Measurements from ENCODE around the gene CAT.

The CAT gene

DNA sequence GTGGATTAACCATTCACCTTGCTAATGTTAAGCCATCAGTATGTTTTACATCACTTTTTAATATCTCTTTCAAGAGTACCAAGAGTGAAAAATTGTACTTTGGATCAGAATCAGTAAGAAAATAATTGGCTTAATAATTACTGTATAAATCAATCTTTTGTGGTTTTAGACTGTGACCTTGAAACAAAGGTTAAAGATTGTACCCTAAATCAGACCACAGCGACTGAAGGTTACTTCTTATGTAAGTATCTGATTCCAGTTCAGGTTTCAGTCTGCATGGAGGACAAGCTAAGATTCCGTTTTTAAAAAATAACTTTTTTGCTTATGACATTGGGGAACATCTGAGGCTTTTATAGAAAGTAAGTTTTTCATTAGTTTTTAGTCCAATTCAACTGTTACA lies 18.9 kb downstream of the CAT start:
- no peak for FAIRE-seq
- DNase-seq (ENCODE audit: insufficient read length, low spot score), result no peak

DNA sequence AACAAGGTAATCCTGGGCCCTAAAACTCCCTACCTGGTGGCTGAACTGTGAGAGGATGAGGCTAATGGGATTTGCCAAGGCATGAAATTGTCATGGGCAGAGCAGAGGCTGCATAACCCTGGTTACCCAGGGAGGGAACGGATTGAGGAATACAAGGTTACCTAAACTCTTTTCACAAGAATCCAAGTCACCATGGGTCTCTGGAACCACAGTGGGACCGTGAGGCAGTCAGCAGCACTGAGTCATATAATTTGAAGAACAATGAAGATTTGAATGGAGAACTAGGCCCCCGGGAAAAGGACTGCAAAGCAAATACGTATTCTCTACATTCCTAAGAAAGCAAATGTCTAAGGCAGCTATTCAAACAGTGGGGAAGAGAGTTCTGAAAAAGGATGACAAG lies 19.8 kb downstream of the CAT start:
- no peak for DNase-seq (ENCODE audit: insufficient read length, low spot score)
- no peak for FAIRE-seq

DNA sequence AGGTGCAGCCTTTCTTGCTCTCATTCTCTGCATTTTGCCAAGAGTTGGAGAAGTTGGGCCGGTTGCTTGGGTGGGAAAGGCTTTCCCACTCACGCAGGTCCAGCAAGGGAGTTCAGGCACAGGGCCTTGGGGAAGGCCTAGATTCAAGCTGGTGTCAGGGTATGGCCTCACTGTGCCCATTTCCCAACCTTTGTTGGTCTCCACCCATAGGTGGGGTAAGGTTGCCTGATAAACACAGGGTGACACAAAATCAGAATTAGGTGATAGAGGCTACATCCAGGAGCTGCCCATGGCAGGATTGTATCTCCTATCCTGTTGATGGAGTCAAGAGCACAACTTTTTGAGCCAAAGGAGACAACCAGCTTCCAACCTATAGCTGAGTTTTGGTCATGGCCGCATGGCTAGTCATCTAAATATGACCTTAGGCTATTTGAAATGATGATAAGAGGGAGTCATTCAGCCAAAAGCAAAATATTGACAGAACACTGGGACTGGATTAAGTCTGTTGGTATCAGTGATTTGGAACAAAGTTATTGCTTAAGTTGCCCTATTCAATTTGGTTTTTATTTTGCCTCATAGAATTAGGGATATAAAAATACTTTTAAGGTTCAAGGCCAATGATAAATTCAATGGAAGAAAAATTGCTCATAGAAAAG lies 20.9 kb downstream of the CAT start:
- FAIRE-seq, result no peak
- DNase-seq (ENCODE audit: insufficient read length, low spot score), result no peak

DNA sequence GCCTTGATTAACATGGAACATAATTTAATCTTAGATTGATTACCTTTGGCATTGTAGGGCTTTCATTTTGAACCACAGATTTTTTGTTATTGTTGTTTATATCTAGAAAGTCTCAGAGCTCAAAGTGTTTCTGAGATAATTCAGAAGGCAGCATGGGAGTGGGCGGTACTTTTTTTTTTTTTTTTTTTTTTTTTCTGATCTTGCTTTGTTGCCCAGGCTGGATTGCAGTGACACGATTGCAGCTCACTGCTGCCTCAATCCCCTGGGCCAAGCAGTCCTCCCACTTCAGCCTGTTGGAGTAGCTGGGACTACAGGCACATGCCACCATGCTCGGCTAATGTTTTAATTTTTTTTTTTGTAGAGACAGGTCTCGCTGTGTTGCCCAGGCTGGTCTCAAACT lies 21.5 kb downstream of the CAT start:
- DNase-seq (ENCODE audit: insufficient read length, low spot score) (no peak), FAIRE-seq (no peak)

DNA sequence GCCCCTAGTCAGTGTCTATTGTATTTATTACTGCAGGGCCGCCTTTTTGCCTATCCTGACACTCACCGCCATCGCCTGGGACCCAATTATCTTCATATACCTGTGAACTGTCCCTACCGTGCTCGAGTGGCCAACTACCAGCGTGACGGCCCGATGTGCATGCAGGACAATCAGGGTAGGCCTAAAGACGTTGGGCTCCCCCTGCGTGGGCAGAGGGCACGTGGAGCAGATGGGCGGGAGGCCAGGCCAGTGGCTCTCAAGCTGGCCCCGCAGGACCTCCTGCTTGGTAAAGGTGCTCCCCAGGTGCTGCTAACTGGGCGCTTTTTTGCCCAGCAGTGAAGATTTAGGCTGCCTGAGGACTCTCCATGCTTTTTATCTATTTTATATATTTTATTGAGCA lies 22.5 kb downstream of the CAT start:
- FAIRE-seq (no peak), DNase-seq (ENCODE audit: insufficient read length, low spot score) (no peak)

DNA sequence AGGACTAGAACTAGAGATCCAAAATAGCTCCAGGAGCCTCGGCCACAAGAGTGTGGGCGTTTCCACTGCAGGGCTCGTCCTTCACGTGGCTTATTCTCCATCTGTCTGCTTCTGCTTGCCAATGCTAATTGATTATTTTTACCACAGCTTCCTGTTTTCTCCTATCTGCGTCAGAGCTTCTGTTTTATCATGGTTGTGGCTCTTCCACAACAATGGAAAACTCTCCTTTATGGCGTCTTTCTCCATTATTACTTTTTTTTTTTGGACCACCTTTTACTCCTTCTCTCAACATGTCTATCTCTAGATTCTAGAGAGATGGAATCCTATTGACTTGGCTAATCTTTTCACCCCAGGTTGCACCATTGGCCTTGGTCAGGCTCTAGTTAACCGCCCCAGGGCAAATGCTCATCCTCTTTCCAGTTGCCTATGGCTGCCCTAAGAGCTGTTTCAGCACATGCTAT lies 25.9 kb downstream of the CAT start:
- FAIRE-seq (peak; percentile 23), DNase-seq (ENCODE audit: insufficient read length, low spot score) (no peak)

DNA sequence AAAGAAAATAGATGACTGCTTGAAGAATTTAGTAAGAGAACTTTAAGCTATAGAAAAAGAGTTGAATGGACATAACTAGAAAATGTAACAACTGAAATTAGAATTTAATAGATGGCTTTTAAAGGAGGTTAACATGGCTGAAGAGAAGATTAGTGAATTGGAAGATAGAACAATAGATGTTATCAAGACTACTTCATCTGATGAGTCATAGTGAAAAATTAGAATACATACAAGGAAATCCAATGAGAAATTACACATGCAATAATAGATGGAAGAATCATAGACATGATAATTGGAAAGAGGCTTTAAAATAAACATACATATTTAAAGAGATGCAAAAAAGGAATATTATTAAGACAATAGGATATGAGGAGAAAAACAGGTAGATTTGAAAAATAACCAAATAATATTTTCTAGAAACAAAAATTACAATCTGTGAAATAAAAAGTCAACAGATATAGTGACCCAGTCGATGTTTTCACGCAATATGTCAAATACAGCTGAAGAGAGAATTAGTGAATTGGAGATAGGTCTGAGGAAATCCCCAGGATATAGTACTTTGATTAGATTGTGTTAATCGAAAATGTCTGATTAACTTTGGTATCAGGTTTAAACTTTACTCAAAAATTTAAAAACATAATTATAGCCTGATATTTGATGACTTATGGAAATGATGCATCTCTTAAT lies 28.2 kb downstream of the CAT start:
- no peak for FAIRE-seq
- DNase-seq (ENCODE audit: insufficient read length, low spot score), result no peak

DNA sequence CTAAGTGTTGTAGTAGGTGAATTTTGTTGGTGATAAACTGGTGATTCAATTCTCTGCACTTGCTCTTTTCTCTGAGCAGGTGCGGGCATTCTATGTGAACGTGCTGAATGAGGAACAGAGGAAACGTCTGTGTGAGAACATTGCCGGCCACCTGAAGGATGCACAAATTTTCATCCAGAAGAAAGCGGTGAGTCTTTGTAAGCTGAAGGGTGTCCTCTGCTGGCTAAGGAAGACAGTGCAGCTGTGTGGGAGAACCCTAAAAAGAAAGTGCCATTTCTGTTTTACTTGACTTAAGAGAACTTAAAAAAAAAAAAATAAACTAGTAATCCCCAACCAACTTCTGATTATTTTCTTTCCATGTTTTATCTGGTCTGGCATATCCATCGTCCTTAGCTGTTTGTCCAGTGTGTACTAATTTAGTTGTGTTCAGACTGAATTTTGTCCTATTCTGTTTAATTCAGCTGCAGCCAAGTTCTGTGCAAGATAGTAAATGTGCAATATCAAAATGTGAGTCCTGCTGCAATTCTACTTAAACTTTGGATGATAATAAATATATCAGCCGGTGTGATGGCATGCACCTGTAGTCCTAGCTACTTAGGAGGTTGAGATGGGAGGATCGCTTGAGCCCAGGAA lies 29.6 kb downstream of the CAT start:
- DNase-seq (ENCODE audit: insufficient read length, low spot score), result peak; percentile 30
- peak; percentile 85 for FAIRE-seq

DNA sequence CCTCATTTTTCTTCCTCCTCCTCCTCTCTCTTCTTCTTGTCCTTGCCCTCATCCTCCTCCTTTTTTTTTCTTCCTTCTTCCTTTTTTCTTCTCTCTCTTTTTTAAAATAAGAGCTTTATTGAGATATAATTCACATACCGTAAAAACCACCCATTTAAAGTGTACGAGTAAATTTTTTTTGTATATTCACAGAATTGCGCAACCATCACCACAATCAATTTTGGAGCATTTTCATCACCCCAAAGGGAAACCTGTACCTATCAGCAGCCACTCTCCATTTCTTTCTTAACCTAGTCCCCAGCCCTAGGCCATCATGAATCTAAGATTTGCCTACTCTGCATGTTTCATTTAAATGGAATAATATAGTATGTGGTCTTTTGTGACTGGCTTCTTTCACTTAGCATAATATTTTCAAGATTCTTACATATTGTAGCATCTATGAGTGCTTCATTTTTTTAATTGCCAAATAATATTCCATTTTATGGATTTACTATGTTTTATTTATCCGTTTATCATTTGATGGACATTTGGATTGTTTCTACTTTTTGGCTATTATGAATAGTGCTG lies 35.0 kb downstream of the CAT start:
- no peak for FAIRE-seq

DNA sequence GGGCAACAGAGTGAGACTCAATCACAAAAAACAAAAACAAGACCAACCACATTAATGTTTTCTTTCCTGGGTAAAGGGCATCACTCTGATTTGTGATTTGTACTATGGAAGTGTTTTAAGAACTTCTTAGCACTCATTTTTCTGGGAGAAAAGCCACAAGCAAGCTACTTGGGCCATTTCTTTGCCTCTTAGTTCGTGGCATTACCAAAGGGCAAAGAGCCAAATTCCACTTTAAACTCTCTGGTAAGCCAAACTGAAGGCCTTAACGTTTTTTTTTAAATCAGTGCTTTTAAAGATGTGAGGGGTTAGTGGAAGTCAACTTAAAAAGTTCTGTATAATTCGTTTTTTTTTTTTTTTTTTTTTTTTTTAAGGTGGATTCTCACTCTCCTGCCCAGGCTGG lies 36.9 kb downstream of the CAT start:
- FAIRE-seq (no peak), DNase-seq (ENCODE audit: insufficient read length, low spot score) (no peak)

More for the DNA sequence above, 35.0 kb downstream of the CAT start:
- DNase-seq (ENCODE audit: insufficient read length, low spot score), result no peak

DNA sequence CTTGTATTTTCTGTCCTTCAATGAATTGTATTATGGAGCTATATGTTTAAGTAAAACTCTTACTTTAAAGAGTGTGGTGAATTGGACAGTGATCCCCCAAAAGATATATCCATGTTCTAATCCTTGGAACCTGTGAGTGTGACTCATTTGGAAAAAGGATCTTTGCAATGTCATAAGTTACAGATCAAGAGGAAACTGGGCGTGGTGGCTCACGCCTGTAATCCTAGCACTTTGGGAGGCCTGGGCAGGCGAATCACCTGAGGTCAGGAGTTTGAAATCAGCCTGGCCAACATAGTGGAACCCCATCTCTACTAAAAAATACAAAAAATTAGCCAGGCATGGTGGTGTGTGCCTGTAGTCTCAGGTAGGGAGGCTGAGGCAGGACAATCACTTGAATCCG lies 38.1 kb downstream of the CAT start:
- FAIRE-seq, result no peak
- DNase-seq (ENCODE audit: insufficient read length, low spot score), result no peak

DNA sequence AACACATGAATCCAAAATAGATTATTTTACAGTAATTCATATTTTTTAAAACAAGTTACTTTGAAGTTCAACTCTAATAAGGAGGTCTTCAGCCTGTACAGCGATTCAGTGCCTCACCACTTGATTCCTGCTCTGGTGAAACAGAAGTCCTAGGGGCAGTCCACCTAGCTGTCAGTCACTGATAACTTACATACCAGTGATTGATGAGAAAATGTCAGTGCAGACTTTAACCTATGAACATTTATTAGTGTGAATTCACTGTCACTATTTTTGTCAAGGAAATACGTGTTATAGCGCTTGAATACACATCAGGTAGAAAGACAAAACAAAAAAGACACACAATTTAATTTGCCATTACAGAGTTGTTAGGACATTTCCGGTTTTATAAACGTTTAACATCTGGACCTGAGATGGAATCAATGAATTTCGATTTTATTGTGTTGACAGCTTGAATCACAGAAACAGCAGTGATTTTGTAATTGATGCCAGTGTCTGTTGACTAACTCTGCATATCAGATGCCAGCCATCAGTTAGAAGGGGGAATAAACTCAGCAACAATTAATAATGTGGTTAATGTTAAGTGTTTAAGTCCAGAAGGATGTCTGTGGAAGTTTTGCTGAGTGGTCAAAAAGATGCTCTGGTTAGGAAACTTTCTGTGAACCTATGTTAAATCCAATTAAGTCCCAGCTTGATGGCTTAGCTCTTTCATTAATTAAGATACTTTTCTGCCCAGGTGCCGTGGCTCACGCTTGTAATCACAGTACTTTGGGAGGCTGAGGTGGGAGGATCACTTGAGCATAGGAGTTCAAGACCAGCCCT lies 40.3 kb downstream of the CAT start:
- FAIRE-seq, result no peak
- DNase-seq (ENCODE audit: insufficient read length, low spot score), result no peak

DNA sequence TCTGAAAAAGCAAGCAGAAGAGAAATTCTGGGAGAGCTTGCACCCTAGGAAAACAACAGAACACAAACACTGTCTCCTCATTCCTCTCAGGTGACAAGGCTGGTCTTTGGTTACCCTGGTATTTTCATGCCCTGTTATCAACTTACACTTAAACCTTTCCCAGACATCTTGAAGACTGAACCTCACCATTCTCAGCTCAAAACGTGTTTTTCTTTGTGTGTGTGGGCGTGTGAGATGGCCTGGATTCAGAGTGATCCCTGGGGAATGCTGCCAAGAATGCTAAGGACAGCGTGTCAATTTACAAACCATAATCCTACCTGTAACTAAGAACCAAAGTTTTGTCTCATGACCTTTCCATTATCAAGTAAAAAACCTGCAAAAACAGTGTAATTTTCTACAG lies 41.6 kb downstream of the CAT start:
- DNase-seq (ENCODE audit: insufficient read length, low spot score), result no peak
- no peak for FAIRE-seq

DNA sequence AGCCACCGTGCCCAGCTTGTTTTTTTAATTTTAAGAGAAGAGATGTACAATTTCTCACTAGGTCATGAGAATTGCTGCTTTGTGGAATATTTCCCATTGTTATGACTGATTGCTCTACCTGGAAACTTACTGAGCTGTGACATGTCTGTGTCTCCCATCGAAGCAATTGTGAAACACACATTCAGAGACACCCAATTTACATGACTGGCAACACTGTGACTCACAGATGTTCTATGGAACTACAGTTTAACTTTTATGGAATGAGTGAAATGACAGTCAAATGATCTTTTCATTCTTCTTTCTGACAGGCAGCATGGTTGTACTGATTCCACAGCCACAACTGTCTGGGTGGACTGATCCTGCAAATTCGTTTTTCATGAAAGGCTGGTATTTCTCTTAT lies 42.6 kb downstream of the CAT start:
- DNase-seq (ENCODE audit: insufficient read length, low spot score) (no peak), FAIRE-seq (no peak)

DNA sequence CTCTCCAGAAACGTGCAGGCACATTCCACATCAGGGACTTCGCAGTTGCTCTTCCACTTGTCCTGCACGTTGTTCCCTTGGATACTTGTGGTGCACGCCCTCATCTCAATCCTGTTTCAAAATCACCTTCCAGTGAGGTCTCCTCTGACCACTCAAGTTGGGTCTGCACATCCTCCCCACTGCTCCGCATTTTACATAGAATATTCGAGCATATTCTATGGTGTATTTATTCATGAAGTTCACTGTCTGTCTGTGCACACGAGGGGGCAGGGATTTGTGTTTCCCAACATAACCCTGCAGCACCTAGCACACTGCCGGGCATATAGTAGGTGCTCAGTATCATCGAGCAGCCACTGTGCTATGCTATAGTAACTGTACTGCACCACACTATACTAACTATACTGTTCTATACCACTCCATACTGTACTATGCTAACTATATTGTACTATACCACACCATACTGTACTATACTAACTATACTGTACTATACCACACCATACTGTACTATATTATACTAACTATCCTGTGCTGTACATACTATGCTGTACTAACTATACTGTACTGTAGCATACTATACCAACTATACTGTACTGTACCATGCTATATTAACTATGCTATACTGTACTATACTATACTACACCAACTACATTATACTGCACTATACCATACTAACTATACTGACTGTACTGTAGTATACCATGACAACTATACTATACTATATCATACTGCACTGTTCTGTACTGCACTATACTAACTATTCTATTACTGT lies 44.6 kb downstream of the CAT start:
- DNase-seq (ENCODE audit: insufficient read length, low spot score) (no peak), FAIRE-seq (no peak)

DNA sequence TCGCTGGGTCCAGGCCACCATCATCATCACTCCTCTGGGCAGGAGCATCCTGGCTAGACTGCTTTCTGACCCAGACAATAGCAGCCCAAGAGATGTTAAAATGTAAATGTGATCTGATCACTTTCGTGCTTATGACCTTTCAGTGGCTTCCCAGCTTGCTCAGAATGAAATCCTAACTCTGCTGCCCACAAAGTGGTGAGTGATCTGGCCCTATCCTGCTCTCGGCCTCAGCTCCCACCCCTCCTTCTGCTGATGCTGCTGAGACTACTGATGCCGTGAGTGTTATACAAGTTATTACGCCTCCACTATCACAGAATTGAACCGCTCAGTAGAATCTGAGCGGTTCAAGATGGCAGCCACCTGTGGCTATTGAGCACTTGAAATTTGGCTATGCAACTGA lies 48.7 kb downstream of the CAT start:
- FAIRE-seq, result no peak
- no peak for DNase-seq (ENCODE audit: insufficient read length, low spot score)

DNA sequence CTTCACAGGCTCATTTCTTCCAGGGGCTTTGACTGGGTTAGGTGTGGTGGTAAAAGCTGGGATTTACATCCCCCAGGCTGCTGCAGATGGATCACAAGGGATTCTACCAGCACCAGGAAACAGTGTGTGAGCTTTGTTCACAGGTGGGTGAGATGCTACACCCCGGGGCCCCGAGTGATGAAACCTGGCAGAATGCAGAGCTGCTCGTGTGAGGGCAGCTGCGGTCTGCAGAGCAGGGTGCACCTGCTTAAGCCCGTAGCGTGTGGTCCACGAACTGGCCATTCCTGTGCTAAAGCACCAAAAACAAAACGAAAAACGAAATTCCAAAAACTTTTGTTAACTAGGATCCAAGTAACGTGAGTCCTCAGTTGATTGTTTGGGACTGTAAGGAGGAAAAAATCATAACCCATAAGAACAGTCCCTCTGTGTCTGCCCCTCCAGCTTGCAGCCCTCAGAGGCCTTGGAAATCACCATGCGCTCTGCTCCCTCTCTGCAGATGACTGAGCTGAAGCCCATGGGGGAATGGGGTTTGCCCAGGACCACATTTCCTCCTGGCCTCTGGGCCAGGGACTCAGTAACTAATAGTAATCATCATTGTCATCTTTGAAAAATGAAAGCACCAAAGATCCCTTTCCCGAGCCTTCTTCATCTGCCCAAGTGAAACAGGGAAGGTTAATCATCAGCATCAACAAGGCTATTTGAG lies 50.3 kb downstream of the CAT start:
- FAIRE-seq, result no peak

DNA sequence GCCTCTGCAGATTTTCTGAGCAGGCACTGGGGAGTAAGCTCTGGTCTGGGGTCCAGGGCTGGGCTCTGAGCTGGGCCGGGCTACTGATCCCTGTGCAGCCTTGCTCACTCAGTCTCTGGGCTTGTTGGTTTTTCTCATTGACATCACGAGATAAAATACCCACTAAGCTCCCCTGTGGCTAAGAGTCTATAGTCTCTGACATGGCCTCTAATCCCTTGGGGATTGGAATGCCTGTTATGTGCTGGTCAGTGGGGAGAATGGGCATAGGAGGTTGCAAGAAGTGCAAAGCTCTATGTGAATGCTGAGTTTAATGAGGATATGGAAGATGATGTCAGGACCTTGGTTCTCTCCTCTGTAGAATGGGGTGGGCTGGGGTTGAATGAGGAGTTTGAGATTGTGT lies 51.6 kb downstream of the CAT start:
- no peak for DNase-seq (ENCODE audit: insufficient read length, low spot score)
- FAIRE-seq, result no peak

More for the DNA sequence above, 50.3 kb downstream of the CAT start:
- DNase-seq (ENCODE audit: insufficient read length, low spot score), result no peak

DNA sequence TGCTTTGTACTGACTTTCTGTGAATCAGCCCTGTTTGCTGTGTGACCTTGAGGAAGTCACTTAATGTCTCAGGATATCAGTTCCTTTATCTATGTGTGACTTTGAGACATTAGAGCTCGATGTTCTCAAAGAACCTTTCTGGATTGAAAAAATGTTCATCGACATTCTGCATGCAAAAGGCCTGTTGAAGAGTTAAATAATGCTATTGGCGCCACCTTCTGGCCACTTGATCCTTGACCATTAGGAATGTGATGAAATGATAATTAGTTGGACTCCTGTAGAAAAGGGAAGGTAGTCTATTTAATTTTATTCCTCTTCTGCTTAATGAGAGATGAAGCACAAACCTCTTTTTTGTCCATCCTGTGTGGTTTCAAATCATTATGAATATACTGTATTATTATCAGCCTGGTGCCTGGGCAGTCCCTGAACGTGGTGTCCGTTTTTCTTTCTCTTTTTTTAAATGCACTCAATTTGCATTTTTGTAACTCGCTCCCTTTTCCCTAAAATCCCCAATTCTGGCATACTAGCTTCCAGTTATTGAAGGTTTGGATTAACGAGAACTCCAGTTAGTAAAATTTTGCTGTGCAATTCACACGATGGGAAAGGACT lies 54.2 kb downstream of the CAT start:
- FAIRE-seq (peak; percentile 94), DNase-seq (ENCODE audit: insufficient read length, low spot score) (peak; percentile 39)

All from GM19239 (cell line).